Activated CD8-positive, alpha-beta T cell treated with anti-CD3 and anti-CD28 coated beads, Interleukin-2, amount 10 ng/mL, durations not matched to agents 7 days and 5 days (primary cell): ENCODE results near the gene FGF12. TPM values are rescaled to one million over a fixed set of nuclear protein-coding genes. Genes with fewer than 3 reads are reported as not detected.
A peak's percentile ranks its signal among the peaks of the same experiment; 100 is the strongest.

Source experiments
- ATAC-seq: fragments of 150-1000 bp; cut with Tn5 transposase; one replicate; pipeline ENCODE4 v1.10.0; 2021; ENCODE audit warnings: moderate library complexity
- CTCF ChIA-PET: fragments of 350-600 bp; sonication (Branson Sonifier 250); formaldehyde crosslinking; loops from one replicate; lab custom pipeline; 2021; ENCODE audit warnings: antibody characterized with exemption; lab: Charles Lee
- POLR2A ChIA-PET: fragments of 350-600 bp; sonication (Branson Sonifier 250); formaldehyde crosslinking; loops from one replicate; lab custom pipeline; 2021; ENCODE audit warnings: antibody characterized with exemption; lab: Charles Lee
- DNase-seq: peaks from one replicate; pipeline ENCODE4 v3.0.0-alpha.2; 2020
- H3K27ac Mint-ChIP-seq: one replicate; pipeline ENCODE4 v1.8.0; 2021; ENCODE audit warnings: mild to moderate bottlenecking, mixed read lengths
- H3K27me3 Mint-ChIP-seq: one replicate; pipeline ENCODE4 v1.8.0; 2021; ENCODE audit warnings: low read depth, mixed read lengths
- H3K36me3 Mint-ChIP-seq: one replicate; pipeline ENCODE4 v1.8.0; 2021; ENCODE audit warnings: low read depth, mixed read lengths
- H3K4me1 Mint-ChIP-seq: one replicate; pipeline ENCODE4 v1.8.0; 2021; ENCODE audit warnings: low read depth, mixed read lengths
- H3K4me3 Mint-ChIP-seq: one replicate; pipeline ENCODE4 v1.8.0; 2021; ENCODE audit warnings: mild to moderate bottlenecking, mixed read lengths
- H3K9me3 Mint-ChIP-seq: one replicate; pipeline ENCODE4 v1.8.0; 2022; ENCODE audit warnings: mixed read lengths; ENCODE audit not compliant: insufficient read depth
- total RNA-seq, 2 experiments: library from RNA; stranded (reverse); gene quantifications; one replicate each; pipeline ENCODE4 v1.2.3, GENCODE V29; 2021

The FGF12 gene
- total RNA-seq, 2 experiments from 2014 or later = not detected

DNA sequence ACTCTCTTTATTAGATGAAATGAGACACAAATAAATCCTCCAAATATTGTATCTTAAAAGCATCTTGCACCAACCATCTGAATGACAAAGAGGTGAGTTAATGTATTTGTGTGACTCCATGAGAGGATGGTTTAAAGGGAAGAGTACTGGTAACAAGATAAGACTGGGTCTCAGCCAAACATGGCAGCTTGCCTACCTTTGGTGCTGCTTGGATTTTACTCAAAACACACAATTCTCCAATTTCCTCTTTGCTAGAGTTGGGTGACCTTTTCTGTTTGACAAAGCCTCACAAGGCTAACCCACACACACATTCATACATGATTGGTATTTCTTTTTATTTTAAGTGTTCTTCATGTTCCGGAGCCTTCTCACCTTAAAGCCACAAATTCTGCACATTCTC lies 506.4 kb downstream of the FGF12 start:
- no peak for ATAC-seq
- Mint-ChIP-seq H3K4me3 (no peak overlapping the region), H3K4me1 (no peaks in the 10 kb centered on the region), H3K36me3 (no peaks in the 10 kb centered on the region), H3K9me3 (no peaks in the 10 kb centered on the region), H3K27ac (no peak overlapping the region), H3K27me3 (no peaks in the 10 kb centered on the region)
- CTCF ChIA-PET = no interaction called here
- POLR2A ChIA-PET = no interaction called here
- DNase-seq = no peak

DNA sequence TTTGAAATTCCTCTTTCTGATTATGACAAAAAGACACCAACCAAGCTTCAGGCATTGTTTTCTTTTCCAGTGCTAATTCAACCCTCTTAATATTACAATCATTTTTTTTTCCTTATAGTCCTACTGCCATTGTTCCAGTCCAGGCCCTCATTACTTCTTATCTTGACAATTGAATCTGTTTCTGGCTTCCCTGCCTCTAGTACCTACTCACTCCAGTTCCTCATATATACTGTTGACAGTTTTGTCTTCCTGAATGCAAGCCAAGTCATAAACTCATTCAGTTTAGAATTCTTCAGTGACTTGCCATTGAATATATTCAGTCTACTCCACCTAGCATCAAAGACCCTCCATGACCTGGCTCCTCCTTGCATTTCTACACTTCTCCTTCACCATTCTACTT lies 507.4 kb downstream of the FGF12 start:
- ChIA-PET CTCF (no interaction called here), POLR2A (no interaction called here)
- H3K9me3 Mint-ChIP-seq = no peaks in the 10 kb centered on the region
- no peaks in the 10 kb centered on the region for H3K4me1 Mint-ChIP-seq
- ATAC-seq (no peak), DNase-seq (no peak)
- H3K27me3 Mint-ChIP-seq = no peaks in the 10 kb centered on the region
- no peak overlapping the region for H3K27ac Mint-ChIP-seq
- H3K36me3 Mint-ChIP-seq = no peaks in the 10 kb centered on the region
- H3K4me3 Mint-ChIP-seq = no peak overlapping the region

DNA sequence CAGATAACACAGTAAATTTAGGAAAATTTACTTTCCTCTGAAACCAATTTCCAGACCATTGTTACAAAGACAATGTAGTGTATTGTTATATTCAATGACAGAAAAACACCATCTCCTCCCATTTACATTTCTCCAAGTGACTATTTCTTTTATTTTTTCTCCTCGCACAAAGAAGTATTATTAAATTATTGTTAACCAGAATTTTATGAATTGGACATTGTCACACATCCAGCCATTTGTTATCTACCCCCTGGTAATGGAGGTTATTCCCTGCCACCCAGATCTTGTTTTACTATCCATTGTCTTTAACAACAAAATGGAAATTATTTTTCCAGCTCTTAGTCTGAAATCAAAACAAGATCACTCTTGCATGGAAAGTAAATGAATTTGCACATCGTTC lies 511.3 kb downstream of the FGF12 start:
- no peaks in the 10 kb centered on the region for H3K9me3 Mint-ChIP-seq
- H3K4me1 Mint-ChIP-seq = no peaks in the 10 kb centered on the region
- ChIA-PET POLR2A (no interaction called here), CTCF (interaction anchor here (1.2 kb wide), 1 partner anchor 228 kb away, joined by 3 read pairs; no protein-coding TSS in a partner anchor)
- H3K27me3 Mint-ChIP-seq = no peaks in the 10 kb centered on the region
- no peaks in the 10 kb centered on the region for H3K36me3 Mint-ChIP-seq
- ATAC-seq = no peak
- H3K27ac Mint-ChIP-seq = no peak overlapping the region
- no peak for DNase-seq
- no peak overlapping the region for H3K4me3 Mint-ChIP-seq

DNA sequence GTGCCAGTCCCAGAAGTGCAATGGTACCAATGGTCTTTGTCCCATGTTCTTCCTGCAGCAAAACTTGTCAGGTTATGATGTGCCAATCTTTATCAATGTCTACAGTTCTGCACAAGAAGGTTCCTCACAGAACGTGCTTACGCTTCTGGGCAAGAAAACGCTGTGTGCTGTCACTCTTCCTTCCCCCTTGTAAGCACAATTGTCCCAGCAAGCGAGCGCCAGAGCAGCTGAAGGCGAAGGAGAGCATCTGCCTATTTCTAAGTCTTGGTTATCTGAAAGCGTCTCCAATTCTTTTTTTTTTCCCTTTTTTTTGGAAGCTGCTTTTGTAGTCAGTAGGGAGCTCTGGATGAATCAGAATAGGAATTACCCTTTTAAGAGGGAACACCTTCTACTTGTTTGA lies 514.4 kb downstream of the FGF12 start:
- no peak for ATAC-seq
- Mint-ChIP-seq H3K9me3 (no peaks in the 10 kb centered on the region), H3K36me3 (no peaks in the 10 kb centered on the region), H3K27me3 (no peaks in the 10 kb centered on the region), H3K4me1 (no peaks in the 10 kb centered on the region), H3K27ac (no peak overlapping the region), H3K4me3 (no peak overlapping the region)
- ChIA-PET POLR2A (no interaction called here), CTCF (no interaction called here)
- DNase-seq = no peak

DNA sequence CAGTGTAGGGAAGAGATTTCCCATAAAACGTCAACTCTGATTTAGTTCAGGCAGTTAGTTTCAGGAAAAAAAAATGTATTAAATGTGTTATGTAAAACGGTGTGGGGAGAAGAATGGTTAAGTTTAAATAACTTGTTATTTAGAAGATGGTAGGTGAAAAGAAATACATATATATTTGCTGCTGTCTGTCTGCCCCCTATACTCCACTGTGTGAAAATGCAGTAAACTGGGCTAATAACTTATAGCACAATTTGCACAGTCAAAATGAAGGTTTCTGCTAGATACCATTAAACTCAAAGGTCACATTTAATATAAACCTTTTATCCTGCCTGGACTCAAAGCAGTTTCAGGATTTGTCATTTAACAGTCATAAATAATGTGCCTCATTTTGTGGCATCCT lies 515.0 kb downstream of the FGF12 start:
- ChIA-PET CTCF (no interaction called here), POLR2A (no interaction called here)
- Mint-ChIP-seq H3K4me3 (no peak overlapping the region), H3K9me3 (no peaks in the 10 kb centered on the region), H3K4me1 (no peaks in the 10 kb centered on the region), H3K27me3 (no peaks in the 10 kb centered on the region), H3K36me3 (no peaks in the 10 kb centered on the region), H3K27ac (no peak overlapping the region)
- no peak for DNase-seq
- no peak for ATAC-seq

DNA sequence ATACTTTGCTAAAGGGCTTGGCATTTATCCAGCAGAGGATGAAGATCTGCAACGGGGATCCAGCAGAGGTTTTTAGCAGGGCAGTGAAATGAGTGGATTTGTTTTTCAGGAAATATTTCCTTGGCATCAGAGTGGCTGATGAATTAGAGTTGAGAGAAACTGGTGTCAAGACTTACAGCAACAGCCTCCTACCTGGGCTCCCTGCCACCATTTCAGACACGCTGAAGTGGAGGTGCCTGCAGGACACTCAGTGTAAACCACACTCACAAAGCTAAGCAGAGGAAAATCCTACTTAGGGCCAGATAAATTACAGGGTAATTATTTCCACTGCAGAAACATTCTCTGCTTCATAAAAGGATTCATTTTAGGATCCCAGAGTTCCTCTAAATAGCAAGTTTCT lies 519.7 kb downstream of the FGF12 start:
- no peak for DNase-seq
- Mint-ChIP-seq H3K27me3 (no peaks in the 10 kb centered on the region), H3K4me1 (no peaks in the 10 kb centered on the region), H3K36me3 (no peaks in the 10 kb centered on the region), H3K4me3 (no peak overlapping the region), H3K27ac (no peak overlapping the region), H3K9me3 (no peaks in the 10 kb centered on the region)
- ATAC-seq = no peak
- ChIA-PET POLR2A (no interaction called here), CTCF (no interaction called here)

DNA sequence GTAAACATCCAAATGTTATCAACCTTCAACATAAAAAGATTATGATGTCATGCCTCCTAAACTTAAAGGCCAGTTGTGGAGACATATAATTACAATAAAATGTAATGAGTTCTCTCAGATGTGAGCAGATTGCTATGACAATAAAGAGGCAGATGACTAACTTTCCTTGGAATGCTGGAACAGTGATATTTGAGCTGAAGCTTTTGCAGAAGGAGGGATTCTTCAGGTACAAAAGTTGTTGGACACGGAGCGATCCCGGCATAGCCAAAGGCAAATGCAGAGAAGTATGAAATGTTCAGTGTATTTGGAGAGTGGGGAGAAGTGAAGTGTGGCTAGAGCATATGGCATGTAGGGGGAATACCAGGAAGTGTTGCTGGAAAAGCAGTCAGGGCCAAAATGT lies 520.1 kb downstream of the FGF12 start:
- POLR2A ChIA-PET = no interaction called here
- CTCF ChIA-PET = no interaction called here
- H3K27ac Mint-ChIP-seq = no peak overlapping the region
- DNase-seq (no peak), ATAC-seq (no peak)
- no peak overlapping the region for H3K4me3 Mint-ChIP-seq
- H3K9me3 Mint-ChIP-seq = no peaks in the 10 kb centered on the region
- H3K36me3 Mint-ChIP-seq = no peaks in the 10 kb centered on the region
- H3K4me1 Mint-ChIP-seq = no peaks in the 10 kb centered on the region
- H3K27me3 Mint-ChIP-seq = no peaks in the 10 kb centered on the region

DNA sequence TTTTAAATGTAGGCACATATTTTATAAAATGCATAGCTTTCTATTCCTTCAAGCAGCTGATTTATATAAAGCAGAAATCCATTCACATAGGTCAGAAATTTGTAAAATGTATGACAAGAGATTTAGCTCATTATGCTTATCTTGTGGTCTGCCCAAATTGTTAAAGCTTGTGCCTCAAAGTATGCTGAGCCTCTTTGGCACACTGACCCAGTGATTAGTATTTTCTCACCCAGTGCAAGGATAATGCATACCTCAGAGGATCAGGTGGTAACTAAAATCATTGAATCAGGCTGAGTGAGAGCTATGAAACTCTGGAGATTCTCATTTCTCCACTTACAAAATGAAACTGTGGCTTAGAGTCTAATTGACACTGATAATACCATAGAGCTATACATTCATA lies 533.3 kb downstream of the FGF12 start:
- H3K36me3 Mint-ChIP-seq = no peaks in the 10 kb centered on the region
- no peaks in the 10 kb centered on the region for H3K4me1 Mint-ChIP-seq
- ChIA-PET CTCF (interaction anchor here (1.0 kb wide), 1 partner anchor 250 kb away, joined by 5 read pairs; no protein-coding TSS in a partner anchor), POLR2A (no interaction called here)
- no peaks in the 10 kb centered on the region for H3K9me3 Mint-ChIP-seq
- H3K27me3 Mint-ChIP-seq = no peaks in the 10 kb centered on the region
- no peak overlapping the region for H3K27ac Mint-ChIP-seq
- no peak for ATAC-seq
- no peak for DNase-seq
- H3K4me3 Mint-ChIP-seq = no peak overlapping the region

DNA sequence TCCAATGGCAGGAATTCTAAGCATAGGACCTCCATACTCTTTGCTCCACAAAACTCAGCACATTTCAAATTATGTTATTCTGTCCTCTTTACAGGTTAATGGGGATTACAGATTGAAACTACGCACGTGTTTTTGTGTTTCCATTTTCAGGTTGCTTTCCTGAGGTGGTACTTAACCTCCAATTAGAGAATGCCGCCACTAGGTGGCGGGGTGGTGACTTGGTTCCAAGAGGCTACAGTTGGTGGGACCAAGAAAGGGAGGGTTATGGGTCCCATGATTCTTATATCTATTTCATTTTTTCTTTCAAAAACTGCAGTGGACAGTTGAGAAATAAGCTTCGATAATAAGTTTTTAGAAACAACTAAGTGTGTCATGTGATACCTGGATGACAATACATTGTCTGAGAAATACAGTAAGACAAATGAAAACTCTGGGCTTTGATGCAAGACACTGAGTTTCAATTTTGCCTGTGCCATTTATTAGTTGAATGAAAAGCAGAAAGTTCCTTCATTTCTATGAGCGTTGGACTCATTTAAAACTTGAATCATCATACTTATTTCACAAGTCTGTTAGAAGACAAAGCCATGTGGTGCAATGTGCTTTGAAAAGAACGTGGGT lies 539.0 kb downstream of the FGF12 start:
- Mint-ChIP-seq H3K27me3 (no peaks in the 10 kb centered on the region), H3K36me3 (no peaks in the 10 kb centered on the region), H3K4me1 (no peaks in the 10 kb centered on the region), H3K9me3 (no peaks in the 10 kb centered on the region), H3K4me3 (no peak overlapping the region), H3K27ac (no peak overlapping the region)
- DNase-seq (peak; percentile 61), ATAC-seq (peak; percentile 69)
- ChIA-PET CTCF (interaction anchor here (0.6 to 2.6 kb wide), 5 partner anchors 11 to 259 kb away, joined by 3 to 20 read pairs (median 4); no protein-coding TSS in a partner anchor), POLR2A (no interaction called here)

DNA sequence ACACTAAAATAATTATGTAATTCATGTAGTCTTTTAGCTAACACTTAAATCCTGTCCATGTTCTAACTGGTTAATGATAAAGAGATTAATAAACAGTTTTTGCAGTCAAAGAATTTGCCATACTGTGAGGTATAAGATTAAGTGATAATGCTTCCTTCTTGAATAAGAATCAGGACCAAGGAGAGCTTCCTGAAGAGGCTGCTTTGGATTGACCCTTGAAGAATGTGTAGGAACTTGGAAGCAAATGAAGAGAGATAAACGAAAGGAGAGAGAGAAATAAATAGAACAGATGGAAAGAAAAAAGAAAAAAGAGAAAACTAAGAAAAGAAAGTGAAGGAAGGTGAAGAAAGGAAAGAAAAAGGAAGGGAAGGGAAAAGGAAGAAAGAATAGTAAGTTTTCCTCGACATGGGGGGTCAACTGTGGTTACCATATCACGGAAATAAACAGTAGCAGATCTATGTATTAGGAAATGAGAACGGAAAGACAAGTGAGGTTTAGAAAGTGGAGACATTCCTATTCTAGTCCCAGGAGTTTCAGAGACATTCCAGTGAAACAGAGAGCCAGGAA lies 539.8 kb downstream of the FGF12 start:
- ChIA-PET CTCF (interaction anchor here (0.6 to 2.6 kb wide), 6 partner anchors 10 to 298 kb away, joined by 3 to 11 read pairs (median 6); no protein-coding TSS in a partner anchor), POLR2A (no interaction called here)
- Mint-ChIP-seq H3K4me3 (no peak overlapping the region), H3K4me1 (no peaks in the 10 kb centered on the region), H3K36me3 (no peaks in the 10 kb centered on the region), H3K27me3 (no peaks in the 10 kb centered on the region), H3K9me3 (no peaks in the 10 kb centered on the region), H3K27ac (no peak overlapping the region)
- DNase-seq (no peak), ATAC-seq (no peak)

DNA sequence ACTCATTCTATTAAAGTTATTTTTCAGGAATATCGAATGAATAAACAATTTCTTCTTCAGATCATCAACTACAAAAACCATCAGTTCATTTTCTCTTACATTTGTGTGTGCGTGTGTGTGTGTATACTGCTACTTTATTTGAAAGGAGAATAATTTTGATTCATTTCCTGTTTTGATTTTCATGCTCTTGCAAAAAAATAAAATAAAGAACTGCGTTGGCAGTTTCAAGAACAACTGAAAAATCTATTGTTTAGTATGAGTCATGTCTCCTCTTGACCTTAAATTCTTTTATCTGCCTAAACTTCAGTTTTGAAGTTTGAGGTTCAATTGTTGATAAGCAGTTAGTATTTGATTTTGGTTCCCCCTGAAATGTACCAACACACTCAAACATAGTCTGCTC lies 540.8 kb downstream of the FGF12 start:
- no peaks in the 10 kb centered on the region for H3K36me3 Mint-ChIP-seq
- ATAC-seq (no peak), DNase-seq (no peak)
- ChIA-PET CTCF (interaction anchor here (1.2 to 1.8 kb wide), 2 partner anchors 237 to 258 kb away, joined by 8 to 11 read pairs; no protein-coding TSS in a partner anchor), POLR2A (no interaction called here)
- H3K4me3 Mint-ChIP-seq = no peak overlapping the region
- H3K4me1 Mint-ChIP-seq = no peaks in the 10 kb centered on the region
- no peaks in the 10 kb centered on the region for H3K9me3 Mint-ChIP-seq
- H3K27me3 Mint-ChIP-seq = no peaks in the 10 kb centered on the region
- no peak overlapping the region for H3K27ac Mint-ChIP-seq

DNA sequence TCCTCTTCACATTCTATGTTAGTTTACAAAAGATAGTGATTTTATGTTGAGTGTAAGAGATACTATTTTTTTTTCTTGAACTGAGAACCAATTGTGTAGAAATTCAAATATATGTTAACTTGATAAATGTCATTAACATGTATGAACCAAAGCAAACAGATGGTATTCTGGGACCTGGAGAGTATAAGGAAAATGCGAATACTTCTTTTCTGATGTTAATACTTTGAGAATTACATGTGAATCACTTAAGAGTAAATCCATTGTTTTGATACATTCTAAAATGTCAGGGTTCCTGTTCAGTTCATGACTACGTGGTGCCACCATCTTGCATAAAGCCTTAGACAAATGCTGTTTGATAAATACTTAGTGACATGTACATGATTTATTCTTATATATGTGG lies 541.3 kb downstream of the FGF12 start:
- Mint-ChIP-seq H3K27ac (no peak overlapping the region), H3K4me1 (no peaks in the 10 kb centered on the region), H3K9me3 (no peaks in the 10 kb centered on the region), H3K36me3 (no peaks in the 10 kb centered on the region), H3K4me3 (no peak overlapping the region), H3K27me3 (no peaks in the 10 kb centered on the region)
- ATAC-seq = no peak
- ChIA-PET POLR2A (no interaction called here), CTCF (interaction anchor here (1.2 to 1.8 kb wide), 2 partner anchors 237 to 258 kb away, joined by 8 to 11 read pairs; no protein-coding TSS in a partner anchor)
- DNase-seq = no peak
